H1 (cell line): Measurements from ENCODE around the gene THPO. TPM values are rescaled to one million over a fixed set of nuclear protein-coding genes. Genes with fewer than 3 reads are reported as not detected.

Experiments used
- CREB1 ChIP-seq: IDR thresholded peaks from 2 replicates; pipeline ENCODE4 v1.6.1; 2012; ENCODE audit warnings: inconsistent platforms
- CTBP2 ChIP-seq: IDR thresholded peaks from 2 replicates; pipeline ENCODE4 v1.7.0; 2011; ENCODE audit warnings: borderline replicate concordance, mild to moderate bottlenecking, moderate library complexity, mixed read lengths, low read length; ENCODE audit not compliant: insufficient read depth, insufficient read length
- POLR2AphosphoS5 ChIP-seq: IDR thresholded peaks from 2 replicates; pipeline ENCODE4 v1.6.1; 2011; ENCODE audit warnings: low read depth, low read length
- TAF7 ChIP-seq: optimal IDR thresholded peaks from 2 replicates; pipeline ENCODE3; 2011; ENCODE audit warnings: low read depth, mild to moderate bottlenecking, inconsistent platforms, low read length, moderate library complexity, borderline replicate concordance
- YY1 ChIP-seq: IDR thresholded peaks from 2 replicates; pipeline ENCODE4 v1.6.1; 2011; ENCODE audit warnings: low read depth, mild to moderate bottlenecking, low read length
- polyA plus RNA-seq, 7 experiments: library from polyadenylated mRNA; depleted of rRNA in 3 of 7; stranded (reverse) in 5 of 7; unstranded in 2 of 7; fragments of >200 nt in 5 of 7; fragments of 200-250 nt in 2 of 7; gene quantifications; 1 replicate in 5 of 7; 2 replicates in 1 of 7; 4 replicates in 1 of 7; pipeline versions ENCODE4 v1.2.1 to v1.2.3, GENCODE V29; 2011 to 2013; ENCODE audit warnings: missing spikeins in 2 of 7, mixed read lengths in 2 of 7
- total RNA-seq: library from RNA; stranded (reverse); fragmentation: NEBNext Ultra II Directional; extraction: Animal tissue kit (Norgen Biotek cat#: 25700); gene quantifications from 2 replicates; pipeline ENCODE4 v1.2.1, GENCODE V29; 2021

THPO gene
- total and polyA plus RNA-seq, 2 of the 8 experiments (the other 6 are each of a cell fraction or from before 2014, with no cell fraction given): 0.82 to 1.2 TPM

DNA sequence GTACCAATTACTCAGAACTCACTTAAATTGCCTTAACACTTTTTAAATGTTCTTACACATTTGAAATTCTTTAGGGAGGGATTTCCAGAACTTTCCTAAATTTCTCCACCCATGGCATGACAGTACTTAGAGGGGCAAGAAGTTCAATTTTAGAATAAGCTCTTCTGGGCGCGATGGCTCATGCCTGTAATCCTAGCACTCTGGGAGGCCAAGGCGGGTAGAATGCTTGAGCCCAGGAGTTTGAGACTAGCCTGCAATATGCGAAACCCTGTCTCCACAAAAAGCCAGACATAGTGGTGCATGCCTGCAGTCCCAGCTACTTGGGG lies 30.0 kb downstream of the THPO start (continued):
- no peak for TF ChIP-seq CTBP2
- no peak for TF ChIP-seq YY1
- TF ChIP-seq POLR2AphosphoS5: no peak
- no peak for TF ChIP-seq TAF7
- TF ChIP-seq CREB1: no peak
